Activated CD8-positive, alpha-beta T cell treated with anti-CD3 and anti-CD28 coated beads for 36 hours (primary cell): Measurements from ENCODE around the gene RFX3. TPM values are rescaled to one million over a fixed set of nuclear protein-coding genes. Genes with fewer than 3 reads are reported as not detected.

Experiments
- ATAC-seq: fragments of 200-7000 bp; cut with Tn5 transposase; one replicate; pipeline ENCODE4 v1.10.0; 2021; ENCODE audit warnings: mild to moderate bottlenecking, moderate library complexity
- CTCF ChIA-PET: fragments of 350-600 bp; sonication (Branson Sonifier 250); formaldehyde crosslinking; loops from one replicate; lab custom pipeline; 2021; ENCODE audit warnings: antibody characterized with exemption; lab: Charles Lee
- POLR2A ChIA-PET: fragments of 350-600 bp; sonication (Branson Sonifier 250); formaldehyde crosslinking; loops from one replicate; lab custom pipeline; 2021; ENCODE audit warnings: antibody characterized with exemption; lab: Charles Lee
- DNase-seq: peaks from one replicate; pipeline ENCODE4 v3.0.0-alpha.2; 2020
- H3K27ac Mint-ChIP-seq: one replicate; pipeline ENCODE4 v1.8.0; 2021; ENCODE audit warnings: mild to moderate bottlenecking, mixed read lengths
- H3K27me3 Mint-ChIP-seq: one replicate; pipeline ENCODE4 v1.8.0; 2021; ENCODE audit warnings: mixed read lengths
- H3K36me3 Mint-ChIP-seq: one replicate; pipeline ENCODE4 v1.8.0; 2021; ENCODE audit warnings: low read depth, mixed read lengths
- H3K4me1 Mint-ChIP-seq: one replicate; pipeline ENCODE4 v1.8.0; 2021; ENCODE audit warnings: low read depth, mixed read lengths
- H3K4me3 Mint-ChIP-seq: one replicate; pipeline ENCODE4 v1.8.0; 2021; ENCODE audit warnings: mild to moderate bottlenecking, moderate library complexity, mixed read lengths
- H3K9me3 Mint-ChIP-seq: one replicate; pipeline ENCODE4 v1.8.0; 2021; ENCODE audit warnings: mixed read lengths
- CTCF ChIP-seq: fragments of 200-600 bp; IDR thresholded peaks from one replicate; pipeline ENCODE4 v1.8.0; 2022; ENCODE audit warnings: antibody characterized with exemption, mild to moderate bottlenecking
- intact Hi-C: fragments of 100-400 bp; cut with micrococcal nuclease; formaldehyde crosslinking; loops from one replicate; pipeline ENCODE4 v1.10.0; 2022
- total RNA-seq, 2 experiments: library from RNA; stranded (reverse); gene quantifications; one replicate each; pipeline ENCODE4 v1.2.3, GENCODE V29; 2021

The RFX3 gene
- total RNA-seq, 2 experiments from 2014 or later = 10.3 to 12.3 TPM

GRCh38 chr9:3482578-3482977 is 43.2 kb downstream of the RFX3 start:
- ATAC-seq = no peak
- H3K36me3 Mint-ChIP-seq = peaks cover 47% of the 10 kb centered on the region
- CTCF ChIA-PET = no interaction called here

GRCh38 chr9:3480353-3480655 is 45.5 kb downstream of the RFX3 start:
- intact Hi-C loops = no loop called here
- H3K27me3 Mint-ChIP-seq = no peaks in the 10 kb centered on the region
- H3K4me3 Mint-ChIP-seq = no peak overlapping the region
- peak overlapping the region; percentile 82 for H3K27ac Mint-ChIP-seq
- H3K4me1 Mint-ChIP-seq = peaks cover 53% of the 10 kb centered on the region
- CTCF ChIA-PET = interaction anchor here (0.8 to 1.1 kb wide), 4 partner anchors 11 to 46 kb away, joined by 3 read pairs; partner anchors contain the start of gene RFX3
- peaks cover 54% of the 10 kb centered on the region for H3K36me3 Mint-ChIP-seq
- no peak for TF ChIP-seq CTCF
- H3K9me3 Mint-ChIP-seq = peaks cover 8% of the 10 kb centered on the region
- DNase-seq = no peak
- POLR2A ChIA-PET = interaction anchor here (1.4 to 4.1 kb wide), 3 partner anchors 9 to 47 kb away, joined by 3 to 18 read pairs (median 4); no protein-coding TSS in a partner anchor
- ATAC-seq = no peak

More at GRCh38 chr9:3482578-3482977, 43.2 kb downstream of the RFX3 start:
- intact Hi-C loops = no loop called here
- no peak overlapping the region for H3K4me3 Mint-ChIP-seq
- no peak for DNase-seq
- H3K4me1 Mint-ChIP-seq = peaks cover 36% of the 10 kb centered on the region
- no peaks in the 10 kb centered on the region for H3K27me3 Mint-ChIP-seq
- POLR2A ChIA-PET = interaction anchor here (0.9 to 4.1 kb wide), 2 partner anchors 40 to 45 kb away, joined by 3 to 18 read pairs; no protein-coding TSS in a partner anchor
- H3K27ac Mint-ChIP-seq = no peak overlapping the region
- H3K9me3 Mint-ChIP-seq = peaks cover 8% of the 10 kb centered on the region
- no peak for TF ChIP-seq CTCF

DNA sequence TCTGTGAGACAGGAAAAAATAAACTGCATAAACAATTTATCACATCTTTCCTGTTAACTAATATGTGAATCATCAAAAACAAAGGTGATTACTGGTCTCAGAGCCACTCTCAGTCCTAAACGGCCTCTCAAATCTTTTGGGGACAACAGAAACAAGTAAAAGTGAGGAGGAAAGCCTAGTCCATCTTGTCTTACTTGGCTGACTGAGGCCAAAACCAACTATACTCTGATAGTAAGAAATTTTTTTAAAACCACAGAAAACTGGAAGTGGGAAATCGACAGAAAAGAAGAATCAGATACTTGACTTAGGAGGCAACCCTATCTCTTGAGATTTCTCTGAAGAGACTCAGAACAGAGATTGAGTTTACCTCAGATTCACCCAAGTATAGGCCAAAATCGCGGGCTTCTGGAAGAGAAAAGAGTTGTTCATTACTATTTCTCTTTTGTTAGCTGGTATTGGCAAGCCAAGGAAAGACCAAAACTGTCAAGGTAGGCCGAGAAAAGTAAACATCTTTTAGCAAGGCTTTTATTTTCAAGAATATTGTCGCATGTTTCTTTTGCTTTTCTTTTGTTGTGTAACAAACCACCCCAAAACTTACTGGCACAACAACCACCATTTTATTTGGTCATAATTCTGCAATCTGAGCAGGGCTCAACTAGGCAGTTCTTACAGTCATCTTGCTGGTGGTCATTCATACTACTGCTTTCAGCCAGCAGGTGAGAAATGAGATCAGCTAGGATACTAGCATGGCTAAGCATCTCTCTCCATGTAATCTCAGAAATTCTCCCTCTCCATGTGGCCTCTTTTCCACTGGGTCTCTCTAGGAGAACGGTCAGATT is 46.1 kb downstream of the RFX3 start:
- ATAC-seq (no peak), DNase-seq (no peak)
- Mint-ChIP-seq H3K27me3 (no peaks in the 10 kb centered on the region), H3K4me3 (no peak overlapping the region), H3K36me3 (peaks cover 55% of the 10 kb centered on the region), H3K9me3 (peaks cover 8% of the 10 kb centered on the region), H3K4me1 (peaks cover 59% of the 10 kb centered on the region), H3K27ac (peak overlapping the region; percentile 82)
- ChIA-PET POLR2A (interaction anchor here (1.4 to 4.1 kb wide), 3 partner anchors 9 to 48 kb away, joined by 3 to 18 read pairs (median 4); no protein-coding TSS in a partner anchor), CTCF (interaction anchor here (0.8 to 1.1 kb wide), 4 partner anchors 11 to 47 kb away, joined by 3 read pairs; partner anchors contain the start of gene RFX3)
- TF ChIP-seq CTCF = no peak
- intact Hi-C loops = loop anchor here (5.0 kb wide), 1 partner anchor 48 kb away; the partner anchor contains the start of gene RFX3

DNA sequence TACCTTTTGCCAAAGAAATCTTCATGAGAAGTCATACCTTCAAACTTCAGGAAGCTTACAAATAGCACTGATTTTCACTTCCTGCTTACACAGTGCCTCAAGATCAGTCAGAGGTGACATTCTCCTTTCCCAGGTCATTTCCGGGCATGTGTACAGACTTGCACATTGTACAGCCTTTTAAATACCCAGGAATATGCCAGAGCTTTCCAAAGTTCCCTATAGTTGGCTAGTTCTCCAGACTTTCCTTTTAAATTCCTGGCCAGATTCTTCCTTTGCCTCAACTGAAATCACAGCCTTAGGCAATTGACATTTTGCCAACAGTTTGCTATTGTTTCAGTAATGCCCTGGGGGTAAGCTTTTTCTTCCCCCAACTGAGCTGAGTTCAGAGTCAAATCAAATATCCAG is 47.2 kb downstream of the RFX3 start:
- Mint-ChIP-seq H3K36me3 (peaks cover 49% of the 10 kb centered on the region), H3K27me3 (no peaks in the 10 kb centered on the region), H3K9me3 (peaks cover 8% of the 10 kb centered on the region), H3K4me3 (peak overlapping the region; percentile 17), H3K27ac (peak overlapping the region; percentile 94), H3K4me1 (peaks cover 66% of the 10 kb centered on the region)
- TF ChIP-seq CTCF = no peak
- DNase-seq (peak; percentile 10), ATAC-seq (peak; percentile 35)
- intact Hi-C loops = loop anchor here (5.0 kb wide), 1 partner anchor 49 kb away; the partner anchor contains the start of gene RFX3
- ChIA-PET POLR2A (interaction anchor here (0.6 to 1.7 kb wide), 3 partner anchors 45 to 48 kb away, joined by 3 to 20 read pairs (median 4); partner anchors contain the start of gene RFX3), CTCF (interaction anchor here (1.2 kb wide), 2 partner anchors 10 to 11 kb away, joined by 4 read pairs; no protein-coding TSS in a partner anchor)
